HG03521 (cell line): Measurements from ENCODE around the gene GALNT5.
"Not testable (repeated sequence)": the region's sequence is repeated elsewhere in the genome, so short reads cannot be mapped to it uniquely, and the experiment has no call there.

ENCODE experiments used
- ATAC-seq: cut with Tn5 transposase; IDR thresholded peaks from one replicate; pipeline ENCODE4 v1.9.1; 2021; ENCODE audit warnings: mild to moderate bottlenecking, moderate library complexity; ENCODE audit not compliant: unreplicated experiment

Gene GALNT5

GRCh38 chr2:157257312-157258252 lies at the start of gene GALNT5:
GALNT5 (plus strand) TSS chr2:157257705; CDS start chr2:157258083, 378 bp downstream.
- no peak for ATAC-seq

- ATAC-seq: no peak
Observed at GRCh38 chr2:157216286-157216965, 41.1 kb upstream of the GALNT5 start.

- no peak for ATAC-seq
Observed at GRCh38 chr2:157217409-157217808, 40.1 kb upstream of the GALNT5 start.

GRCh38 chr2:157218911-157219310 lies 38.6 kb upstream of the GALNT5 start:
- no peak for ATAC-seq

- ATAC-seq: no peak
Observed at GRCh38 chr2:157220502-157220901, 37.0 kb upstream of the GALNT5 start.

- ATAC-seq: no peak
Observed at GRCh38 chr2:157221394-157221988, 36.0 kb upstream of the GALNT5 start.

- no peak for ATAC-seq
Observed at GRCh38 chr2:157223624-157224205, 33.8 kb upstream of the GALNT5 start.

GRCh38 chr2:157224448-157224847 lies 33.1 kb upstream of the GALNT5 start:
- ATAC-seq: not testable (repeated sequence)

GRCh38 chr2:157227592-157227991 lies 29.9 kb upstream of the GALNT5 start:
- ATAC-seq: no peak

- ATAC-seq: no peak
Observed at GRCh38 chr2:157228946-157229345, 28.6 kb upstream of the GALNT5 start.

GRCh38 chr2:157229572-157229971 lies 27.9 kb upstream of the GALNT5 start:
- no peak for ATAC-seq

GRCh38 chr2:157231476-157231875 lies 26.0 kb upstream of the GALNT5 start:
- ATAC-seq: no peak

- no peak for ATAC-seq
Observed at GRCh38 chr2:157233506-157233905, 24.0 kb upstream of the GALNT5 start.

- no peak for ATAC-seq
Observed at GRCh38 chr2:157236404-157236803, 21.1 kb upstream of the GALNT5 start.

- ATAC-seq: no peak
Observed at GRCh38 chr2:157238296-157238695, 19.2 kb upstream of the GALNT5 start.

GRCh38 chr2:157244691-157245090 lies 12.8 kb upstream of the GALNT5 start:
- no peak for ATAC-seq

GRCh38 chr2:157245144-157245840 lies 12.2 kb upstream of the GALNT5 start:
- no peak for ATAC-seq

- peak; percentile 99 for ATAC-seq
Observed at GRCh38 chr2:157245846-157246764, 11.4 kb upstream of the GALNT5 start.

- no peak for ATAC-seq
Observed at GRCh38 chr2:157246765-157247407, 10.6 kb upstream of the GALNT5 start.
